Thymus (tissue), 11 donors: ENCODE data around the gene WDR86. TPM values are rescaled to one million over a fixed set of nuclear protein-coding genes. Genes with fewer than 3 reads are reported as not detected.

Source experiments
- DNase-seq, 9 donors: peaks; one replicate each; pipeline ENCODE4 v3.0.0-alpha.2; 2013; ENCODE audit warnings: low spot score in 9 of 9, low read depth in 6 of 9, missing footprints in 1 of 9
- H3K27ac ChIP-seq, 2 donors: one replicate each; pipeline ENCODE4 v1.5.1; 2013; ENCODE audit warnings: control low read depth in 1 of 2, low read depth in 1 of 2, low read length in 1 of 2, mild to moderate bottlenecking in 1 of 2, moderate library complexity in 1 of 2
- H3K27me3 ChIP-seq, 2 donors: one replicate each; pipeline ENCODE4 v1.5.1; 2013; ENCODE audit warnings: low read length in 1 of 2; ENCODE audit not compliant: control insufficient read depth in 2 of 2, insufficient read depth in 1 of 2
- H3K36me3 ChIP-seq, 2 donors: one replicate each; pipeline ENCODE4 v1.5.1; 2013; ENCODE audit warnings: low read length in 1 of 2, mild to moderate bottlenecking in 1 of 2, moderate library complexity in 1 of 2; ENCODE audit not compliant: control insufficient read depth in 2 of 2, insufficient read depth in 2 of 2
- H3K4me1 ChIP-seq, 2 donors: one replicate each; pipeline ENCODE4 v1.5.1; 2013; ENCODE audit warnings: low read length in 2 of 2; ENCODE audit not compliant: control insufficient read depth in 2 of 2, insufficient read depth in 2 of 2
- H3K4me3 ChIP-seq, 2 donors: one replicate each; pipeline ENCODE4 v1.5.1; 2013; ENCODE audit warnings: low read length in 2 of 2, control low read depth in 1 of 2, mild to moderate bottlenecking in 1 of 2
- H3K9me3 ChIP-seq, 2 donors: one replicate each; pipeline ENCODE4 v1.5.1; 2013; ENCODE audit warnings: low read length in 1 of 2, mild to moderate bottlenecking in 1 of 2; ENCODE audit not compliant: control insufficient read depth in 2 of 2, insufficient read depth in 1 of 2
- WGBS: extraction: QIAGEN DNeasy Blood & Tissue Kit; methylation state at CpG from one replicate; pipeline ENCODE4 v1.1.7; 2013; 5-methylcytosine and 5-hydroxymethylcytosine counted together
- polyA plus RNA-seq: library from polyadenylated mRNA; stranded (reverse); fragments of 200-250 nt; gene quantifications from one replicate; pipeline ENCODE4 v1.2.3, GENCODE V29; 2013
- total RNA-seq: library from RNA; stranded (reverse); fragments of 120-200 nt; gene quantifications from one replicate; pipeline ENCODE4 v1.2.4, GENCODE V29; 2013
- donor health status: healthy.

WDR86 gene
- total and polyA plus RNA-seq, 2 donors = 1.3 to 5.0 TPM

- Histone ChIP-seq H3K27ac (peak overlapping the region in 1 of 2 donors; percentile 99), H3K4me3 (no peak overlapping the region), H3K4me1 (peaks cover 58 to 80% of the 10 kb centered on the region in 2 donors), H3K36me3 (no peaks in the 10 kb centered on the region), H3K27me3 (peaks cover 0 to 5% of the 10 kb centered on the region in 2 donors), H3K9me3 (peaks cover 0 to 13% of the 10 kb centered on the region in 2 donors)
- WGBS = 94% methylated on average over 16 of the region's 16 CpGs
- no peak for DNase-seq
Measured at GRCh38 chr7:151430391-151431205, 20.8 kb upstream of the WDR86 start.

- peaks cover 0 to 13% of the 10 kb centered on the region in 2 donors for H3K9me3 ChIP-seq
- peaks cover 58 to 79% of the 10 kb centered on the region in 2 donors for H3K4me1 ChIP-seq
- H3K27me3 ChIP-seq = peaks cover 0 to 5% of the 10 kb centered on the region in 2 donors
- DNase-seq = peak; percentile 69 to 96 (median 87)
- no peak overlapping the region for H3K4me3 ChIP-seq
- H3K36me3 ChIP-seq = no peaks in the 10 kb centered on the region
- 6% methylated on average over 10 of the region's 10 CpGs for WGBS
- peak overlapping the region; percentile 55 to 99 for H3K27ac ChIP-seq
Measured at GRCh38 chr7:151429560-151430331, 19.9 kb upstream of the WDR86 start.

GRCh38 chr7:151429237-151429559 is 19.4 kb upstream of the WDR86 start:
- Histone ChIP-seq H3K27ac (peak overlapping the region; percentile 55 to 99), H3K9me3 (peaks cover 0 to 13% of the 10 kb centered on the region in 2 donors), H3K4me3 (no peak overlapping the region), H3K4me1 (peaks cover 58 to 77% of the 10 kb centered on the region in 2 donors), H3K27me3 (peaks cover 0 to 5% of the 10 kb centered on the region in 2 donors), H3K36me3 (no peaks in the 10 kb centered on the region)
- WGBS = 93% methylated on average over 5 of the region's 5 CpGs
- no peak for DNase-seq

- Histone ChIP-seq H3K36me3 (no peaks in the 10 kb centered on the region), H3K27ac (peak overlapping the region; percentile 62 to 99), H3K4me1 (peaks cover 53 to 72% of the 10 kb centered on the region in 2 donors), H3K27me3 (peaks cover 0 to 5% of the 10 kb centered on the region in 2 donors), H3K9me3 (peaks cover 0 to 13% of the 10 kb centered on the region in 2 donors), H3K4me3 (no peak overlapping the region)
- no peak for DNase-seq
- 76% methylated on average over 13 of the region's 13 CpGs for WGBS
Measured at GRCh38 chr7:151428378-151429236, 18.8 kb upstream of the WDR86 start.

GRCh38 chr7:151427705-151428377 is 18.0 kb upstream of the WDR86 start:
- Histone ChIP-seq H3K4me3 (no peak overlapping the region), H3K27me3 (peaks cover 0 to 7% of the 10 kb centered on the region in 2 donors), H3K4me1 (peaks cover 46 to 64% of the 10 kb centered on the region in 2 donors), H3K27ac (peak overlapping the region; percentile 62 to 99), H3K36me3 (no peaks in the 10 kb centered on the region), H3K9me3 (peaks cover 0 to 13% of the 10 kb centered on the region in 2 donors)
- peak in 1 of 9 donors; percentile 73 for DNase-seq
- 62% methylated on average over 10 of the region's 10 CpGs for WGBS

- Histone ChIP-seq H3K36me3 (no peaks in the 10 kb centered on the region), H3K27ac (no peak overlapping the region), H3K4me1 (peaks cover 39 to 57% of the 10 kb centered on the region in 2 donors), H3K9me3 (peaks cover 0 to 10% of the 10 kb centered on the region in 2 donors), H3K4me3 (no peak overlapping the region), H3K27me3 (peaks cover 0 to 7% of the 10 kb centered on the region in 2 donors)
- DNase-seq = no peak
- WGBS = 96% methylated on average over 23 of the region's 23 CpGs
Measured at GRCh38 chr7:151426904-151427704, 17.3 kb upstream of the WDR86 start.

GRCh38 chr7:151426441-151426903 is 16.6 kb upstream of the WDR86 start:
- Histone ChIP-seq H3K27me3 (peaks cover 0 to 10% of the 10 kb centered on the region in 2 donors), H3K9me3 (peaks cover 0 to 7% of the 10 kb centered on the region in 2 donors), H3K36me3 (no peaks in the 10 kb centered on the region), H3K4me1 (peaks cover 39 to 50% of the 10 kb centered on the region in 2 donors), H3K27ac (no peak overlapping the region), H3K4me3 (no peak overlapping the region)
- WGBS = 83% methylated on average over 14 of the region's 14 CpGs
- DNase-seq = no peak
